CD4-positive, alpha-beta memory T cell (primary cell): ENCODE measurements around the gene CEBPE. TPM values are rescaled to one million over a fixed set of nuclear protein-coding genes. Genes with fewer than 3 reads are reported as not detected.
A peak's percentile ranks its signal among the peaks of the same experiment; 100 is the strongest.

ENCODE experiments used
- CTCF ChIA-PET: fragments of 350-600 bp; sonication (Branson Sonifier 250); formaldehyde crosslinking; loops from one replicate; lab custom pipeline; 2021; ENCODE audit warnings: inconsistent platforms; ENCODE audit not compliant: partially characterized antibody; lab: Charles Lee
- POLR2A ChIA-PET: fragments of 350-600 bp; sonication (Branson Sonifier 250); formaldehyde crosslinking; loops from one replicate; lab custom pipeline; 2021; ENCODE audit not compliant: partially characterized antibody; lab: Charles Lee
- DNase-seq, 5 donors: peaks; one replicate each; pipeline versions ENCODE4 v3.0.0 to v3.0.0-alpha.2; 2020 to 2022; ENCODE audit warnings: mixed read lengths in 1 of 5
- H3K27ac ChIP-seq: one replicate; pipeline ENCODE4 v1.7.0; 2013; ENCODE audit warnings: low read depth, low read length
- H3K27me3 ChIP-seq: 2 replicates; pipeline ENCODE4 v1.7.0; 2013; ENCODE audit warnings: mild to moderate bottlenecking, low read length, moderate library complexity; ENCODE audit not compliant: insufficient read depth
- H3K36me3 ChIP-seq: 2 replicates; pipeline ENCODE4 v1.7.0; 2013; ENCODE audit warnings: mild to moderate bottlenecking, low read length, moderate library complexity; ENCODE audit not compliant: insufficient read depth
- H3K4me1 ChIP-seq: 2 replicates; pipeline ENCODE4 v1.7.0; 2013; ENCODE audit warnings: mild to moderate bottlenecking, low read length, moderate library complexity; ENCODE audit not compliant: insufficient read depth
- H3K4me3 ChIP-seq, 2 donors: one replicate each; pipeline ENCODE4 v1.7.0; 2013; ENCODE audit warnings: low read length in 2 of 2, mild to moderate bottlenecking in 1 of 2
- H3K9me3 ChIP-seq, 2 donors: one replicate each; pipeline ENCODE4 v1.7.0; 2013; ENCODE audit warnings: low read length in 2 of 2, control low read depth in 1 of 2; ENCODE audit not compliant: control insufficient read depth in 1 of 2
- H3K27ac Mint-ChIP-seq, 7 donors: one replicate each; pipeline ENCODE4 v1.8.0; 2020 to 2021; ENCODE audit warnings: mixed read lengths in 7 of 7, mild to moderate bottlenecking in 6 of 7, inconsistent platforms in 3 of 7, moderate library complexity in 3 of 7
- H3K27me3 Mint-ChIP-seq, 2 donors: one replicate each; pipeline ENCODE4 v1.8.0; 2020 to 2021; ENCODE audit warnings: mixed read lengths in 2 of 2
- H3K36me3 Mint-ChIP-seq, 2 donors: one replicate each; pipeline ENCODE4 v1.8.0; 2020 to 2021; ENCODE audit warnings: mixed read lengths in 2 of 2, inconsistent platforms in 1 of 2, mild to moderate bottlenecking in 1 of 2
- H3K4me1 Mint-ChIP-seq, 4 donors: one replicate each; pipeline ENCODE4 v1.8.0; 2020 to 2021; ENCODE audit warnings: mixed read lengths in 4 of 4, mild to moderate bottlenecking in 1 of 4
- H3K4me3 Mint-ChIP-seq, 8 donors: one replicate each; pipeline ENCODE4 v1.8.0; 2020 to 2021; ENCODE audit warnings: mixed read lengths in 8 of 8, mild to moderate bottlenecking in 7 of 8, moderate library complexity in 6 of 8, inconsistent platforms in 3 of 8
- H3K9me3 Mint-ChIP-seq, 8 donors: one replicate each; pipeline ENCODE4 v1.8.0; 2020 to 2021; ENCODE audit warnings: mixed read lengths in 8 of 8, mild to moderate bottlenecking in 5 of 8, inconsistent platforms in 3 of 8, moderate library complexity in 1 of 8
- intact Hi-C: fragments of 100-400 bp; cut with micrococcal nuclease; formaldehyde crosslinking; loops from one replicate; pipeline ENCODE4 v1.15.1; 2023
- polyA plus RNA-seq, 2 donors: library from polyadenylated mRNA; unstranded; fragments of 300-500 nt; fragmentation: Illumina TruSeq; gene quantifications; one replicate each; pipeline ENCODE4 v1.2.3, GENCODE V29; 2021
- total RNA-seq, 2 experiments: library from RNA; stranded (reverse); gene quantifications; one replicate each; pipeline ENCODE4 v1.2.3, GENCODE V29; 2021

CEBPE gene
- total and polyA plus RNA-seq, 4 experiments from 2014 or later, result 0.16 to 0.84 (median 0.52) TPM

GRCh38 chr14:23162800-23163199 is 43.7 kb upstream of the CEBPE start:
- H3K36me3 Mint-ChIP-seq, result no peaks in the 10 kb centered on the region
- intact Hi-C loops, result no loop called here
- H3K27me3 Mint-ChIP-seq, result peaks cover 5 to 11% of the 10 kb centered on the region in 2 donors
- H3K9me3 Mint-ChIP-seq, result no peaks in the 10 kb centered on the region
- ChIA-PET CTCF (interaction anchor here (0.8 to 1.9 kb wide), 5 partner anchors 9 to 94 kb away, joined by 3 to 5 read pairs (median 3); no protein-coding TSS in a partner anchor), POLR2A (no interaction called here)
- H3K9me3 ChIP-seq, result no peaks in the 10 kb centered on the region
- no peaks in the 10 kb centered on the region for H3K36me3 ChIP-seq
- no peaks in the 10 kb centered on the region for H3K27me3 ChIP-seq
- H3K4me3 ChIP-seq, result no peak overlapping the region
- no peak for DNase-seq
- H3K27ac ChIP-seq, result no peak overlapping the region
- H3K4me3 Mint-ChIP-seq, result peak overlapping the region in 3 of 8 donors; percentile 4 to 64 (median 5)
- H3K4me1 Mint-ChIP-seq, result peaks cover 0 to 21% (median 10%) of the 10 kb centered on the region in 4 donors
- H3K4me1 ChIP-seq, result peaks cover 8% of the 10 kb centered on the region
- peak overlapping the region in 3 of 7 donors; percentile 50 to 87 (median 59) for H3K27ac Mint-ChIP-seq

- ChIA-PET CTCF (interaction anchor here (0.7 to 1.9 kb wide), 4 partner anchors 16 to 63 kb away, joined by 3 to 5 read pairs (median 4); no protein-coding TSS in a partner anchor), POLR2A (no interaction called here)
- Histone ChIP-seq H3K9me3 (no peaks in the 10 kb centered on the region), H3K27ac (no peak overlapping the region), H3K4me1 (peaks cover 8% of the 10 kb centered on the region), H3K36me3 (no peaks in the 10 kb centered on the region), H3K27me3 (no peaks in the 10 kb centered on the region), H3K4me3 (no peak overlapping the region)
- Mint-ChIP-seq H3K9me3 (no peaks in the 10 kb centered on the region), H3K4me1 (peaks cover 0 to 21% (median 10%) of the 10 kb centered on the region in 4 donors), H3K4me3 (peak overlapping the region in 3 of 8 donors; percentile 3 to 64 (median 43)), H3K27ac (peak overlapping the region in 3 of 7 donors; percentile 54 to 82 (median 79)), H3K27me3 (peaks cover 5 to 11% of the 10 kb centered on the region in 2 donors), H3K36me3 (no peaks in the 10 kb centered on the region)
- intact Hi-C loops, result no loop called here
- DNase-seq, result no peak
Observed at GRCh38 chr14:23162005-23162404, 43.0 kb upstream of the CEBPE start.

- H3K4me1 ChIP-seq, result peaks cover 8% of the 10 kb centered on the region
- CTCF ChIA-PET, result interaction anchor here (1.6 kb wide), 1 partner anchor 21 kb away, joined by 4 read pairs; no protein-coding TSS in a partner anchor
- H3K27ac ChIP-seq, result no peak overlapping the region
- Mint-ChIP-seq H3K9me3 (no peaks in the 10 kb centered on the region), H3K27me3 (peaks cover 3 to 6% of the 10 kb centered on the region in 2 donors), H3K4me1 (peaks cover 0 to 23% (median 10%) of the 10 kb centered on the region in 4 donors), H3K36me3 (no peaks in the 10 kb centered on the region), H3K4me3 (peak overlapping the region in 1 of 8 donors; percentile 31), H3K27ac (peak overlapping the region in 4 of 7 donors; percentile 68 to 82 (median 77))
- DNase-seq, result no peak
- POLR2A ChIA-PET, result interaction anchor here (0.6 kb wide), 1 partner anchor 124 kb away, joined by 3 read pairs; no protein-coding TSS in a partner anchor
- H3K27me3 ChIP-seq, result no peaks in the 10 kb centered on the region
- no peaks in the 10 kb centered on the region for H3K9me3 ChIP-seq
- H3K36me3 ChIP-seq, result no peaks in the 10 kb centered on the region
- no peak overlapping the region for H3K4me3 ChIP-seq
- intact Hi-C loops, result no loop called here
Observed at GRCh38 chr14:23160924-23161522, 42.0 kb upstream of the CEBPE start.

- Mint-ChIP-seq H3K4me3 (no peak overlapping the region), H3K4me1 (peaks cover 2 to 26% (median 16%) of the 10 kb centered on the region in 4 donors), H3K9me3 (no peaks in the 10 kb centered on the region), H3K27ac (no peak overlapping the region), H3K27me3 (peaks cover 3 to 4% of the 10 kb centered on the region in 2 donors), H3K36me3 (no peaks in the 10 kb centered on the region)
- Histone ChIP-seq H3K27ac (no peak overlapping the region), H3K4me1 (peaks cover 16% of the 10 kb centered on the region), H3K9me3 (no peaks in the 10 kb centered on the region), H3K4me3 (no peak overlapping the region), H3K36me3 (no peaks in the 10 kb centered on the region), H3K27me3 (no peaks in the 10 kb centered on the region)
- DNase-seq, result no peak
- CTCF ChIA-PET, result no interaction called here
- intact Hi-C loops, result no loop called here
- POLR2A ChIA-PET, result no interaction called here
Observed at GRCh38 chr14:23159532-23159931, 40.5 kb upstream of the CEBPE start.

GRCh38 chr14:23158779-23159178 is 39.7 kb upstream of the CEBPE start:
- Histone ChIP-seq H3K36me3 (no peaks in the 10 kb centered on the region), H3K9me3 (no peaks in the 10 kb centered on the region), H3K27ac (no peak overlapping the region), H3K4me1 (peaks cover 23% of the 10 kb centered on the region), H3K4me3 (no peak overlapping the region), H3K27me3 (no peaks in the 10 kb centered on the region)
- intact Hi-C loops, result no loop called here
- H3K36me3 Mint-ChIP-seq, result no peaks in the 10 kb centered on the region
- peaks cover 0 to under 1% (median 0%) of the 10 kb centered on the region in 8 donors for H3K9me3 Mint-ChIP-seq
- H3K4me1 Mint-ChIP-seq, result peaks cover 2 to 27% (median 21%) of the 10 kb centered on the region in 4 donors
- POLR2A ChIA-PET, result no interaction called here
- no peak overlapping the region for H3K27ac Mint-ChIP-seq
- CTCF ChIA-PET, result no interaction called here
- H3K27me3 Mint-ChIP-seq, result peaks cover 3% of the 10 kb centered on the region in 2 donors
- no peak for DNase-seq
- no peak overlapping the region for H3K4me3 Mint-ChIP-seq

GRCh38 chr14:23154964-23155587 is 36.0 kb upstream of the CEBPE start:
- Mint-ChIP-seq H3K27me3 (peaks cover 6 to 8% of the 10 kb centered on the region in 2 donors), H3K4me1 (peaks cover 2 to 14% (median 10%) of the 10 kb centered on the region in 4 donors), H3K9me3 (peaks cover 0 to 3% (median 0%) of the 10 kb centered on the region in 8 donors), H3K4me3 (peak overlapping the region in 6 of 8 donors; percentile 14 to 56 (median 43)), H3K36me3 (peaks cover 0 to 2% of the 10 kb centered on the region in 2 donors), H3K27ac (peak overlapping the region in 1 of 7 donors; percentile 14)
- H3K36me3 ChIP-seq, result no peaks in the 10 kb centered on the region
- intact Hi-C loops, result no loop called here
- DNase-seq, result no peak
- peaks cover 8% of the 10 kb centered on the region for H3K27me3 ChIP-seq
- no peak overlapping the region for H3K4me3 ChIP-seq
- POLR2A ChIA-PET, result no interaction called here
- no peak overlapping the region for H3K27ac ChIP-seq
- peaks cover 16% of the 10 kb centered on the region for H3K4me1 ChIP-seq
- no peaks in the 10 kb centered on the region for H3K9me3 ChIP-seq
- CTCF ChIA-PET, result interaction anchor here (0.7 to 1.7 kb wide), 3 partner anchors 29 to 1123 kb away, joined by 3 to 10 read pairs (median 5); partner anchors contain the start of gene SLC7A8
